Astrocyte of the cerebellum (primary cell): Measurements from ENCODE around the gene TRAPPC10.

Source experiments
- DNase-seq: peaks from one replicate; pipeline ENCODE4 v3.0.0-alpha.2; 2011; ENCODE audit warnings: low read depth
- H3K4me3 ChIP-seq: 2 replicates; pipeline ENCODE4 v1.5.1; 2011; ENCODE audit warnings: mild to moderate bottlenecking, low read depth, low read length, moderate library complexity
- in situ Hi-C: cut with HindIII; loops from 2 replicates; pipeline ENCODE4 v1.10.0; 2017; ENCODE audit warnings: low sequenced_read_pairs
- TF ChIP-seq, protein P1 (sequence below): IDR thresholded peaks from 2 replicates; pipeline ENCODE4 v1.5.1; 2012; ENCODE audit warnings: low read length, low read depth, moderate library complexity, mild to moderate bottlenecking; ENCODE audit errors: missing control alignments

TRAPPC10 gene

DNA sequence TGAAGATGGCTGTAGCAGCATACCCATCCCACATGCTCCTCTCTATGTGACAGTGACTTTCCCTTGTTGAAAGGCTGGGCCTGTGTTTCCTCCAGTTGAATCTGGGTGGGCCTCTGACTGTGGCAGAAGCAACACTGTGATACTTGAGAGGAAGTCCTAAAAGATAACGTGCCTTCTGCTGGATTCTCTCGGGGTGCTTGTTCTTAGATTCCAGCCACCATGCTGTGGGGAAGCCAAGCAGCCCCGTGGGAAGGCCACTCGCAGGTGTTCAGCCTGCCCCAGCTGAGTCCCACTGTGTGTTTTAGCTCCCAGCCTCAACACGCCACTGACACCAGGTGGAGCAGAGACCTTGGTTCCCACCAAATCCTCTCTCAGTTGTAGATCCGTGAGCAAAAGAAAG, 31.5 kb downstream of the TRAPPC10 start:
- TF ChIP-seq, protein P1, sequence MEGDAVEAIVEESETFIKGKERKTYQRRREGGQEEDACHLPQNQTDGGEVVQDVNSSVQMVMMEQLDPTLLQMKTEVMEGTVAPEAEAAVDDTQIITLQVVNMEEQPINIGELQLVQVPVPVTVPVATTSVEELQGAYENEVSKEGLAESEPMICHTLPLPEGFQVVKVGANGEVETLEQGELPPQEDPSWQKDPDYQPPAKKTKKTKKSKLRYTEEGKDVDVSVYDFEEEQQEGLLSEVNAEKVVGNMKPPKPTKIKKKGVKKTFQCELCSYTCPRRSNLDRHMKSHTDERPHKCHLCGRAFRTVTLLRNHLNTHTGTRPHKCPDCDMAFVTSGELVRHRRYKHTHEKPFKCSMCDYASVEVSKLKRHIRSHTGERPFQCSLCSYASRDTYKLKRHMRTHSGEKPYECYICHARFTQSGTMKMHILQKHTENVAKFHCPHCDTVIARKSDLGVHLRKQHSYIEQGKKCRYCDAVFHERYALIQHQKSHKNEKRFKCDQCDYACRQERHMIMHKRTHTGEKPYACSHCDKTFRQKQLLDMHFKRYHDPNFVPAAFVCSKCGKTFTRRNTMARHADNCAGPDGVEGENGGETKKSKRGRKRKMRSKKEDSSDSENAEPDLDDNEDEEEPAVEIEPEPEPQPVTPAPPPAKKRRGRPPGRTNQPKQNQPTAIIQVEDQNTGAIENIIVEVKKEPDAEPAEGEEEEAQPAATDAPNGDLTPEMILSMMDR: no peak
- H3K4me3 ChIP-seq: no peak overlapping the region
- in situ Hi-C loops: no loop called here
- no peak for DNase-seq

DNA sequence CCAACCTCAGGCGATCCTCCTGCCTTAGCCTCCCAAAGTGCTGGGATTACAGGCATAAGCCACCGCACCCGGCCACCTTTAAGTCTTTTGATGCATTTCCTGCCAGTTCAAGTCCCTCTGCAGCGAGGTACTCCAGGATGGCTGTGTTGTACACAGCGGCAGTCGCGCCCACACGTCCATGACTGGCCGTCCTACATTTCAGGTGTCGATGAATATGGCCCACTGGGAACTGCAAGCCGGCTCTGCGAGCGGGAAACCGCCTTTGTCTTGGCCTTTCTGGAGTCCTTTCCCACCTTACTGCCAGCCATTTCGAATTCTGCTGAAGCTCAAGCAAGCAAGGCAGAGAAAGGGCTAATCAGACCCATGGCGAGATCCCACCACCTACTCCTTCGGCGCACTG, 34.6 kb downstream of the TRAPPC10 start:
- no peak for DNase-seq
- in situ Hi-C loops: no loop called here
- TF ChIP-seq, protein P1: no peak
- no peak overlapping the region for H3K4me3 ChIP-seq

DNA sequence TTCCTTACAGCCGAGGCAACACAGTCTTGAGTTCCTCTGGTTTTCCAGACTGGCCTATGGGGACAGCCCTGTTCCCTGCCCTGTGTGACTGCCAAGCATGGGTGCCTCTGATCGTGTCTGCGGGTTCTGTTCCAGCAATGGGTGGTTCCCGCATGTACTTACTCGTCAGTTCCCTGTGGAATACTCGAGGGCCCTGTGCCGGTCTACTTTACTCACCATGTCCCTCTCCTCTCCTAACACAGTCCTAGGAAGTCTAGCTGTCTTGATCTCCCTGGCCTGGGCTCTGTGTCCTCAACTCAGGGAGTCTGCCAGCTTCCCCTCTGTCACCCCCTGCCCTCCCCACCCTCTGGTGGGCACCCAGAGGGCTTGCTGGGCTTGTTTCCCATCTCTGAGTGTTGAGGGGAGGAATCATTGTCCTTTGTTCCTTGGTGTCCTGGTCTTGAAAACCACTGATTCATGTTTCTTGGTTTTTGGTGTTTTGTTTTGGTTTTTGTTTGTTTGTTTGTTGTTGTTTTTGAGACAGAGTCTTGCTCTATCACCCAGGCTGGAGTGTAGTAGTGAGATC, 36.0 kb downstream of the TRAPPC10 start:
- no peak for DNase-seq
- no peak overlapping the region for H3K4me3 ChIP-seq
- TF ChIP-seq, protein P1: no peak
- in situ Hi-C loops: no loop called here

DNA sequence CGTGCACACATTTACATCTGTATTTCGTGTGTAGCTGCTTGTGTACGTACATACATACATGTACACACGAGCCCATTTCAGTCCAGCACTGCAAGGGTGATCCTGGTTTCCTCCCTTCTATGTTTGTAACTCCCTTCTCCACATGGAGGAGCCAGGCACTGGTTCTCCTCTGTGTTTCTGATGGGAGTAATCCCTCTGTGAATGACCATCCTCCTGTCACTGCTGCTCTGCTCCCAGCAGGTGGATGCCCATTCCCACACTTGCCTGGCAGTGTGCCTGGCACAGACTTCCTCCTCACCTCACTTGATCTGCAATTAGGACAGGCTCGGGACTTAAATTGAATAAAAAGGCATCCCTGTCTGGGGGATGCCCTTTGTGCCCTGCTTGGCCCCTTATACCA, 37.1 kb downstream of the TRAPPC10 start:
- in situ Hi-C loops: no loop called here
- no peak overlapping the region for H3K4me3 ChIP-seq
- no peak for DNase-seq
- TF ChIP-seq, protein P1: no peak

DNA sequence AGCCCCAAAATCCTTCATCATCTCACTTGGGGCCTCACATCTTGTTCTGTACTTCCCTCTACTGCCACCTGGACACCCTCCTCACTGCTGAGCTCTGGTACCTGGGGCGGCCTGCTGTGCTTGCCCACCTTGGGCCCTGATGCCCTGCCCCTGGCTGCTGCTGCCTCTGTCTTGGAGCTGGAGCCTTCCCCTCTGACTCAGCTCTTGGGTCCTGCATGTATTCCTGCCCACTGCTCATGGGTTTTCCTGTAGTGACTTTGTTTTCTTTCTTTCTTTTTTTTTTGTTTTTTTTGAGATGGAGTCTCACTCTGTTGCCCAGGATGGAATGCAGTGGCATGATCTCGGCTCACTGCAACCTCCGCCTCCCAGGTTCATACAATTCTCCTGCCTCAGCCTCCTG, 37.5 kb downstream of the TRAPPC10 start:
- DNase-seq: no peak
- no peak overlapping the region for H3K4me3 ChIP-seq
- in situ Hi-C loops: no loop called here
- TF ChIP-seq, protein P1: no peak

DNA sequence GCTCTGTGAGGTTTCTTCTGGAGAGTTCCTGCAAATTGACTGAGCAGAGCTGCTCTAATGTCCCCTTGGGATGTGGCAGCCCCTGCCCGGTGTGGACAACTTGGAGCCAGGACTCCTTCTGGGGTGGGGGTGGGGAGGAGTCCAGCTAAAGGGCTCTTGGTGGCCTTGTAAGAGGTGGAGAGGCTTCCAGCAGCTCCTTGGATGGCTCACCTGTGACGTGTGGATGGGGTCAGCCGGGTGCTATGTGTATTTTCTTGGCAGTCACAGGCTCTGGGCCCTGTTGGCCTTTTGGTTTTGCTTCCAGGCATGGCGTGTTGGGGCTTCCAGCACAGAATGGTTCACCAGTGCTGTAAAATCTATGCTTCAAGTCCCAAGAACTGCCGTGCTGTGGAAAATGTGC, 38.2 kb downstream of the TRAPPC10 start:
- TF ChIP-seq, protein P1: no peak
- in situ Hi-C loops: no loop called here
- no peak overlapping the region for H3K4me3 ChIP-seq
- no peak for DNase-seq
